Adrenal gland (tissue), 5 donors: ENCODE results near the gene BPIFB1.

Experiments
- POLR2A ChIP-seq, 2 donors: fragments of 450-650 bp; IDR thresholded peaks; one replicate each; pipeline ENCODE4 v1.6.1; 2017; ENCODE audit warnings: antibody characterized with exemption in 2 of 2, mild to moderate bottlenecking in 2 of 2, moderate library complexity in 1 of 2
- TF ChIP-seq, protein P1 (sequence below), 6 experiments: fragments of 450-650 bp in 4 of 6; fragments of 200-600 bp in 2 of 6; sonication (generic) in 1 of 6; IDR thresholded peaks; 1 replicate in 5 of 6; 2 replicates in 1 of 6; pipeline versions ENCODE4 v1.5.1 to v1.8.0; 2016 to 2021; ENCODE audit warnings: antibody characterized with exemption in 6 of 6, mild to moderate bottlenecking in 2 of 6, moderate library complexity in 1 of 6
- donor health status: DM: no; HTN: no; CAD: no.

DNA sequence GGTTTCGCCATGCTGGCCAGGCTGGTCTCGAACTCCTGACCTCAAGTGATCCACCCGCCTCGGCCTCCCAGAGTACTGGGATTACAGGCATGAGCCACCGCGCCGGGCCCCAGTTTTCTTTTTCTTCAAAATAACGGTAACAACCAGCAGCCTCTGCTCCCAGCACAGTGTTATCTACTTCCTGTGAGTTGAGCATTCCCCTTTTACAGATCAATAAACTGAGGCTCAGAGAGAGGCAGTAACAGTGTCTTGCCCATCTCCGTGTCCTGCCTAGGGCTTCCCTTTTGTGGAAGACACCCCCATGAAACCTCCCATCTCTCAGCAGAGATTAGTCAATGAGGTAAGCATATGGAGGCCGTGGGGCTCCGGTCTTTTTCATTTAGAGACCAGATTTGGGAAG lies 29.6 kb downstream of the BPIFB1 start:
- no peak for TF ChIP-seq POLR2A (IDR thresholded peaks at IDR 0.05)
- TF ChIP-seq, protein P1, sequence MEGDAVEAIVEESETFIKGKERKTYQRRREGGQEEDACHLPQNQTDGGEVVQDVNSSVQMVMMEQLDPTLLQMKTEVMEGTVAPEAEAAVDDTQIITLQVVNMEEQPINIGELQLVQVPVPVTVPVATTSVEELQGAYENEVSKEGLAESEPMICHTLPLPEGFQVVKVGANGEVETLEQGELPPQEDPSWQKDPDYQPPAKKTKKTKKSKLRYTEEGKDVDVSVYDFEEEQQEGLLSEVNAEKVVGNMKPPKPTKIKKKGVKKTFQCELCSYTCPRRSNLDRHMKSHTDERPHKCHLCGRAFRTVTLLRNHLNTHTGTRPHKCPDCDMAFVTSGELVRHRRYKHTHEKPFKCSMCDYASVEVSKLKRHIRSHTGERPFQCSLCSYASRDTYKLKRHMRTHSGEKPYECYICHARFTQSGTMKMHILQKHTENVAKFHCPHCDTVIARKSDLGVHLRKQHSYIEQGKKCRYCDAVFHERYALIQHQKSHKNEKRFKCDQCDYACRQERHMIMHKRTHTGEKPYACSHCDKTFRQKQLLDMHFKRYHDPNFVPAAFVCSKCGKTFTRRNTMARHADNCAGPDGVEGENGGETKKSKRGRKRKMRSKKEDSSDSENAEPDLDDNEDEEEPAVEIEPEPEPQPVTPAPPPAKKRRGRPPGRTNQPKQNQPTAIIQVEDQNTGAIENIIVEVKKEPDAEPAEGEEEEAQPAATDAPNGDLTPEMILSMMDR (IDR thresholded peaks at IDR 0.05), result no peak
